VCaP (cell line): ENCODE results near the gene COL4A2.

ENCODE experiments used
- H3K27ac ChIP-seq: fragments of 450-650 bp; 2 replicates; pipeline ENCODE4 v1.5.1; 2017
- CTCF ChIP-seq: fragments of 450-650 bp; conservative IDR thresholded peaks from 2 replicates; pipeline ENCODE4 v1.5.1; 2017; ENCODE audit warnings: mild to moderate bottlenecking, moderate library complexity

Gene COL4A2

GRCh38 chr13:110272651-110273050 is 34.4 kb upstream of the COL4A2 start:
- no peak overlapping the region for H3K27ac ChIP-seq
- TF ChIP-seq CTCF = no peak

- no peak for TF ChIP-seq CTCF
- no peak overlapping the region for H3K27ac ChIP-seq
Observed at GRCh38 chr13:110273254-110273653, 33.8 kb upstream of the COL4A2 start.

- TF ChIP-seq CTCF = peak; percentile 80
Observed at GRCh38 chr13:110274687-110275086, 32.4 kb upstream of the COL4A2 start.

GRCh38 chr13:110275931-110276552 is 31.0 kb upstream of the COL4A2 start:
- TF ChIP-seq CTCF = no peak
- no peak overlapping the region for H3K27ac ChIP-seq

More at GRCh38 chr13:110274687-110275086, 32.4 kb upstream of the COL4A2 start:
- H3K27ac ChIP-seq = no peak overlapping the region

GRCh38 chr13:110276553-110276950 is 30.5 kb upstream of the COL4A2 start:
- no peak for TF ChIP-seq CTCF
- H3K27ac ChIP-seq = no peak overlapping the region

GRCh38 chr13:110277357-110277975 is 29.6 kb upstream of the COL4A2 start:
- H3K27ac ChIP-seq = no peak overlapping the region
- TF ChIP-seq CTCF = no peak

GRCh38 chr13:110278859-110279258 is 28.2 kb upstream of the COL4A2 start:
- H3K27ac ChIP-seq = no peak overlapping the region
- no peak for TF ChIP-seq CTCF
